Measurements from ENCODE around the gene ASTN1.

ASTN1 gene

DNA sequence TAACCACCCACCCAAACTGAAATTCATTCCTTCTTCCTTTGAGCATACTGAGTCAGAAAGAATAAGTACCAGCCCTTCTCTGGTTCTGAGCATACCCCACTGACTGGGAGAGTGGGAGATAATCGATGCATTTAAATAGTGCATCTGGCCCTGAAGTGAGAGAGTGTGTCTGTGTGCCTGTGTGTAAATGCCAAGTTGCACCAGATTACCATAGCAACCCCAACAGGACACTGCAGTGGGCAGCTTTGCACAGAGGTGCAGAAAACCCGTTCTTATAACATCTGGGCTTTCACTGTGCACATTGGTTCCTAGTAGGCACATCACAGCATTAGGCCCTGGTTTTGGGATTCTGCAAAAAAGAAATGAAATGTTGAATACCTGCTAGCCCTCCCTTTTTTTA, 2.3 kb downstream of the ASTN1 start:
- DNase-seq: no peak

DNA sequence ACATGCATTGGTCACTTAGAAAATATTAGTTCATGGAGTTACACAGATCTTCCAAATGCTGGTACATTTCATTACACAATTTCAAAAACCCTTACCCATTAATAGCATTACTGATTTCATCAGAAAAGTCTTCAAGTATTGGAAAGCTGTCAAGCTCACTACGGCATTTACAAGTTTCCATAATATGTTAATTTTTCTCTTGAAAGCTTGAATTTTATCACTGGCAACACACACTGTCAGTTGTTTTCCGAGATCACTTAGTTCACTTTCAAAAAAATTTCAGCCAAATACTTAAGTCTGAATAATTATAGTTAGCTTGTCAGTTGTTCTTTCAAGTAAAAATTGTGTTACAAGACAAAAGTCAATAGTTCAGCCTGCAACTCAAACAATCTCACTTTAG, 18.0 kb downstream of the ASTN1 start:
- no peak for DNase-seq

DNA sequence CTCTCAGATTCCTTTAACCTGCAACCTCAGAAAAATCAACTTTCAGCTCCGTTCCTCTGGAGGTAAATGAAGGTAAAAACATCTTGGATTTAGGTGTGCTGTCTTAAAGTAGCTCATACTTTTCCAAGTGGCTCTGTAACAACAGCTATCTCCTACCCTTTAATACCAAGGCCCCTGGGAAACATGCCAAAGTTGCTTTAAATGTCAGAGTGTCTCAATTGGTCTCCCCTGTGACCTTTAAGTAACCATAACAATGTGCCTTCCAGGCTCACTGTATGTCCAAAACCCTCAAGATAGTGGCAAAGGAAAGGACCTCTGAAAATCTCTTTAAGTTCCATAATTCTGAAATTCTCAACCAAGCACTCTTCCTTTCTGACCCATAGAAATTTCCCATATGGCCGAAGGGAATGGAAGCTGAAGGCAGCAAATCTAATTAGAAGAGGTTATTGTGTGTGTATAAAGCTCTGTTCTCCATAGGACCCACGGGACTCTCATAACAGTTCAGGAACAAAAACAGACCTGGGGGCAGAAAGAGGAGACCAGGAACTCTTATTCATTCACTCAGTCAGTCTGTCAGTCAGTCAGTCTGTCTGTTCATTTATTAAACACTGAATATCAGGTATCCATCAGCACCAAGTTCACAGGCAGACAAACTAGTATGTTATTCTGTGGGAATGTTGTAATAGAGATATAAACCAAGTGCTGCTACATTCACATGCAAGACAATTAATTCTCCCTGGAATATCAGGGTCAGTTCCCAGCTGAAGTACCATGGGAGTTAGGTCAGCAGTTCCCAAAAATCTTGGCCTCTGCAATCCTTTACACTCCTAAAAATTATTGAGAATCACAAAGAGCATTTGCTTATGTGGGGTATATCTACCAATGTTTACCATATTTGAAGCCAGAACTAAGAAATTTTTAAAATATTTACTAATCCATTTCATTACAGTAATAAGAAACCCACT, 19.1 kb downstream of the ASTN1 start:
- DNase-seq: no peak

DNA sequence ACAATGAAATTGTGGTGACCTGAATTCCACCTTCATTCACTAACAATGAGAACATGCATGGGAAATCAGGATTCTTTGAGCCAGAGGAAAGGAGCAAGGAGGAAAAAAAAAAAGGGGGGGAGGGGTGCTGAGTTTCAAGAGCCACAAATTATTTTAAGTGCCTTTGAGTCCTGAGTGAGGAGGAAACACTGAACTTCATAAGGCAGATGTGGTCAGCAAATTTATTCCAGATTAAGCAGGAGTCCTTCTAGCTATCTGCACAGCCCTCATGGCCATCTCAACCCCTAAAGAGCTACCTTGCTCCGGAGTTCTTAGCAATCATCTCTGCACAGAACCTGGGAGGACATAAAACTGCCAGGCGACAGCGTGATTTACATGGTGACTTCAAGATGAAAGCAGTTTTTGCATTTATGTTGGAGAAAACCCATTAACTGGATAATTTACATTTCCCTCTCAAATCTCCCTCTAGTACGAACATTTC, 21.7 kb downstream of the ASTN1 start:
- no peak for DNase-seq

DNA sequence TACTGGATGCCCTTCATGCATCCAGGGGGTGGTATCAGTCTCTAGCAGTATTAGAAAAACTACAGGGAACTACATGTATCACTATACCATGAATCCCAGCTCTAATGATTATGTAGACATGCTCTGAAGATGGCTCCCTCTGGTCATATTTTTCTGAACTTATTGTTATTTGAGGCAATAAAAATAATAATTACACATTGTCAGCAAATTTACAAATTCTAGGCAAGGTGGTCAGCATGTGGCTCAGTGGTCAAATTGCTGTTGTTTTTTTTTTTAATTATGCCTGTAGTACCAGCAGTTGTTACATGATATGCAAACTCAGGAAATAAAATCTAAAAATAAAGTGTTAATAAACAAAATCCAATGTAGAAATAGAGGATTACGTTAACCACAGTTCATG, 22.5 kb downstream of the ASTN1 start:
- DNase-seq: no peak

DNA sequence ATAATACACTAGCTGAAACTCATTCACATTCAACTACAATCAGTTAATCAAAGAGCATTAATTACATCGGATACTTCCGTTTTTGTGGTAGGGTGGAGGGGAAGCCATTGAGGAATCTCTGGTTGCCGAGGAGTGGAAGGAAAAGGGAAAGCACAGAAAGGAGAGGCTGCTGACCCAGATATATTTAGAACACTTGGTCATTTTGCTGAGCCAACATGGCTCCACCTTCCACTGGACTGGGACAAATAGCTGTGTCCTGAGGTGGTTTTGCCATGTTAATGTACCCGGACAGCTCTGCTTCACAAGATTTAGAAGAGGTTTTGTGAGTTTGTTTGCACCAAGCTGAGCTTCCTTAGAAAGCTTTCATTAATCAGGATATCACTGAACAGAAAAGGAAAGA, 26.2 kb downstream of the ASTN1 start:
- no peak for DNase-seq

DNA sequence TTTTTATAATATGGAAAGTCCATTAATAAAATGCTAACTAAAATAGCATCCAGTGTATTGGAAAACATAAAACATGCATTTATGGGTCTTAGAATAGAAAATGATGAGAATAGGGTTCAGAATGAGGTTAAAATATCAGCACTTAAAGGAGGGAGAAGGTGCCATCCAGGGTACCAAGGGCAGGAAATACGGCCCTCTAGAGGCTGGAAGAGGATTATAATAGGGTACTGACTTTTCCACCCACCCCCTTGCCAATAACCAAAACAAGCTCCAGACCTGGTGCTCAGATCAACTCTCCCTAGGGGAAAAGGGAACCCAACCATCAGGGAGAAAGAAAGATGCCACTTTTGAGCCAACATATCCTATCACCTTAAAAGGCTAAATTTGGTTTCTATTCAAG, 26.7 kb downstream of the ASTN1 start:
- no peak for DNase-seq

DNA sequence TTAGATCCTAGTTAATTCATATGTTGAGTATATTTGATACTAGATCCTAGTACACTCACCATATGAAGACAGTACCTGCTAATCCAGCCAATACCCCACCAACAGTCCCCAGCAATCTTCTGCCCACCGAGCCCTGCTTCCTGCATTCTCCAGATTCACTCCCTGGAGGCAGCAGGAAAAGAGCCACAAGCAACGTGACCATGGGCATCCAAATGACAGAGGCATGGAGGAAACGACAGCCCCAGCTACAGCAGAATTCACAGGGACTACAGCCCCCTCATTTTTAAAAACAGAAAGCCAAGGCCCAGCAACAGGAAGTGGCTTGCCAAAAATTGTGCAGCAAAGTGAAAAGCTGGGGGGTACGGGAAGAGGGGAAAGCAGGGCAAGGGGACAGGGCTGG, 29.3 kb downstream of the ASTN1 start:
- DNase-seq: no peak

DNA sequence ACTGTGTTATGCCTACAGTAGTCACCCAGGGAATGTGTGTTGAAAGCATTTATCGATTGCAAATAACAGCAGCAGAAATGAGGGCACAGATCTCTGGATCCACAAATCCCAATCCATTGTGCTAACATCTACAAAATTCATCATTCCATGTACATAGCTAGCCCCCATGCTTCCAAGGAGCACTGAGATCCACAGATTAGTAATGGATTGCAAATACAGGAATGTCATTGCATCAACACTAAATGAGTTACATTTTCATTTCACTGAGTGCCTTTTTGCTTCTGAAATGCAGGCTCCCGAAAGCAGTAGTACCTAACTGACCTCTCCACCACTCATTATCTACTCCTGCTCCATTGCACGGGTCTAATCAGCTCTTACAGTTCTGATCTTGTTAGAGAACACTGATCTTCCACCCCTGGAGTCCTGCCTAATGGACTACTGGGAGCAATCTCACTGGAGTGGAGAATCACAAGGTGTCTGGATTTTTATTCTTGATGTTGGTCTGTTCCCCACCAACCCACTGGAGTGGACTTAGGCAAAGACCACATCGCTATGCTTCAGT, 30.5 kb downstream of the ASTN1 start:
- no peak for DNase-seq

DNA sequence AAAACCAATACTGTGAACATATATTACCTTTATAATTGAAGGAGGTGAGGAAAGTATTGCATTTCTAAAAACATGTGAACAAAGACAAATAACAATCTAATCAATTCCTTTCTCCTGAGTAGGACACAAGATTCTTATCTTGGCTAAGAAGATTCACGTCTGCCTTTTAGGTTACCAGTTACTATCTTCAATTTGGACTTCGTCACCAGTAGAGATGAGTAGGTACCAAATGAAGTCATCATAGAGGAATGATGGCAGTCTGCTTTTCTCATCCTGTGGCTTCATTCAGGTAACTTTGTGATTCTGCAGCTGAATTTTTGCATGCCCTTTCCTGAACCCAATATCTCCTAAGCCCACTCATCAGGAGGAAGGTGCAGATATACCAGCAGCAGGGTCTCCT, 32.4 kb downstream of the ASTN1 start:
- no peak for DNase-seq

DNA sequence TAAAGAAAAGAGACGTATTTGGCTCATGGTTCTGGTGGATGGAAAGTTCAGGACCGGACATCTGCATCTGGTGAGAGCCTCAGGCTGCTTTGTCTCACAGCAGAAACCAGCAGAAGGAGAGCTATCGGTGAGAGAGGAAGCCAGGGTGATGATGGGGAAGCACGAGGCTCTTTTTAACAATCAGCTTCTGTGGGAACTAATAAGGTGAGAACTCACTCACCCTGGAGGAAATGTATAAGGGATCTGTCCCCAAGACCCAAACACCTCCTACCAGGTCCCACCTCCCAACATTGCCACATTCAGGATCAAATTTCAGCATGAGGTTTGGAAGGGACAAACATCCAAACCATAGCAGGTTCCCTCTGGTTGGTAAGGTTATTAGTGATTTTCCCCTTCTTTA, 32.8 kb downstream of the ASTN1 start:
- DNase-seq: no peak

DNA sequence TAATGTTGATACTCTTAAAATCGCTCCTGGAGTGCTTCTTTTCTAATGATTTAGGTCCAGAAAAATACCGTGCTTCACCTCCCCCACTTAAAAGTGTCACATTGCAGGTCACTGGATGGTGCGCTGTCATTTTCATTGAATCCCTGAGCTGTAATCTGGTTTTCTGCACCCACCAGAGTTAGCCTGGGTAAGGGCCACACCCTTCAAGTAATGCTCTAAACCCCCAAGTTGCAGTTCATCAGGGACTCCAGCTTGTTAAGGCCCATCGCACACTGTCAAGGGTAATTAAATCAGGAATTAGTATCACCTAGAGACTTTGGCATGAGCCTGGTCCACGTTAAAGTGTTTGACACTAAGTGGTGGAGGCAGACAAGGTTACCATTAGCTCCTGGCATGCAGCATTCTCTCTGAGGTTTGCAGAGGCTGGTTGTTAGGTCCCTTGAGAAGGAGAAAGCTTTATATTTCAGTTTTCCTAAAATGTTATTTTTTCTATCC, 34.0 kb downstream of the ASTN1 start:
- no peak for DNase-seq

DNA sequence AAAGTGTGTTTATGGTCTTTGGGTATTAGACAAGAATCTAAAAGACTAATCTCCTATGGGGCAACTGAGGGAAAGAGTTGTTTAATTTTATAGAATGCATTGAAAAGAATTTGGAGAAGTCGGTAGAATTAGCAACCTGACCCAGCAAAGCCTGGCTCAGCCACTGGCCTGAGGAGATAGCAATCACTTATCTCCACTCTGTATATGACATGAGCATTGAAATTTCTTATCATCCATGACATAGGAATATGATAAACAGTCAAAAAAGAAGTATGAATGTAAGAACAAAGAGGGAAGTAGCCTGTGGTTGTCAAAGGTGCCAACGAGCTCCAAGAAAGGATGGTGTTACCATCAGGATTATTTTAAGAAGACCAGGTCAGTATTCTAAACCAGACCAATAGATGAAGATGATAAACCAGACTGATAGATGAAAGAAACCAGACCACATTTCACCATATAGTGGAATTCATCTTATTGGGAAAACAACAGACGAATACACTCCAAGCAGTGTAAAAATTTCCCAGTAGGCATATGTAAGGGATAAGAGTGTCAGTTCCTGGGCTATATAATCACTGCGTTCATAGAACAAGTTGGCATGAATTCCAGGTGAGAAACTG, 35.7 kb downstream of the ASTN1 start:
- no peak for DNase-seq

DNA sequence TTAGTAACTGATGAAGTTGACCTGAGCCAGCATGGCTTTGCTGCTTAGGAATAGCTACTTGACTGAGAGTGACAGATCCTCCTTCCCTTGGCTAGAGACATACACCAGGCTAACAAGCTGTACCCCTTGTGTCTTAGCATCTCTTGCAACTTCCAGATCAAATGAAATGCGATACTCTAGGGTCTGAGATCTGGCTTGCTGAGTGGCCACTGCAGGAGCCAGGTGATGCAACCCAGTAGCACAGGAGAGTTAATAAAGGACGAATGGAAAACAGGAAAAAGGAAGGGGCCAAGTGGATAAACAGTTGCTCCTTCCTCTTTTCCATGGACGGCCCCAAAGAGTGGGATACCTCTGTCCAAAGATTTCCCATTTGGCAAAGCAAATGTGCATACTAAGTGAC, 38.2 kb downstream of the ASTN1 start:
- DNase-seq: no peak

DNA sequence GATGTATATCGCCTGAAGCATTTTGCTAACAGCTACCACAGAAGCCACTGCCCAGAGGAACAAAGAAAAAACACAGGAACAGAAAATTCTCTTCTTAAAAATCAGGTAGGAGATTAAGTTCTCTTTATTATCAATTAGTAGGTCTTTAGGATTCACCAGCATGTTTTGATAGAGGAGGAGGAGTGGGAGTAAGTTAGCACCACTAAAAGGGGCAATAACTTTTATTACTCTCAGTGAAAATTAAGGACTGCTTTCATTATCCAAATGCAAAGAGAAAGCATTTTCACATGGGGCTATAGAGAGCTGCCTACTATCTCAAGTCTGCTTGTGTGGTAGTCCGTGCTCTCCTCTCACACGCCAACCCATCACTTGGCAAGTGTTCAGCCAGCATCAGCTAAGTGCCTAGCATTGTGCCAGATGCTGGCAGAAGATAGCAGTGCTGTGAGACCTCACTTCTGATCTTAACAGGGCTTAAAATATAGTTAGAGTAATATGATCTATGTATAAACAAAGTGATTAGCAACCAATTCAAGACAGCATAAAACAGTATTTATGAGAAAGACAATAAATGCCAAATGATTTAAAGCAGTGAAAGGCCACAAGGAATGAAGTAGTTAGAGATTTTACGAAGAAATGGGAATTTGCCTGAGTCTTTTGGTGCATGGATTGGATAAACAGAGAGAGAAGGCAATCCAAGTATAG, 39.8 kb downstream of the ASTN1 start:
- DNase-seq: no peak

DNA sequence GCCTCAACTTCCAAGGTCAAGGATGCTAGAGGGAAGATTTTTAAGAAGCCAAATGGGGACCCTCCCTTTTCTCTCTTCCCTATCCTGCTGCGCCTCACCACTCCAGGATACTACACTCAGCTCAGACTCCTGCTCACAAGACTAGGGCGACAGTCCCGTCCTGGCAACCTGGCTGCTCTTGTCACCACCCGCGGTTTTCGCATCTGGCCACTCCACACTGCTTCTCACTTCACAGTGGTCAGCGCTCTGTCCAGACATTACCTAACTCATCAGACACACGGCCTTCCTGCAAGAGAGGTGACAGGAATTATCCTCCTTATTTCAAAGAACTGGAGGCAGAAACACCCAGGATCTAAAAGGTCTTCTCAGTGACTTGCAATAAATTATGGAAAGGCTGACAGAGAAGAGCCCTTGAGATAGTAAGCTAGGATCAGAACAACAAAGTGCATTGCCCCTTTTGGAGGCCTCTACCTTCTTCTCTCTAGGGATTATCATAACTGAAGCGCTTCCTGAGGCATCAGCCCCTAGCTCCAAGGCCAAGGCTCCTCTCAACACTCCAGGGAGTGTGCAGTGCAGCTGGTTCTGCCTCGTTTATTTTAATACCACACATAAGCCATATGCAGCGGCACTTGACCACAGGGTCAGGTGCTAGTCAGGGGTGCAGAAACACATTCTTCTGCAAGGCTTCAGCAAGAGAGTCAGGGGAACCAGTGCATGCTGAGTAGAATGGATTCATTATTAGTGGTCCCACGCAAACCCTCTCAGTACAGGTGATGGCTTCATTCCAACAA, 41.9 kb downstream of the ASTN1 start:
- no peak for DNase-seq

DNA sequence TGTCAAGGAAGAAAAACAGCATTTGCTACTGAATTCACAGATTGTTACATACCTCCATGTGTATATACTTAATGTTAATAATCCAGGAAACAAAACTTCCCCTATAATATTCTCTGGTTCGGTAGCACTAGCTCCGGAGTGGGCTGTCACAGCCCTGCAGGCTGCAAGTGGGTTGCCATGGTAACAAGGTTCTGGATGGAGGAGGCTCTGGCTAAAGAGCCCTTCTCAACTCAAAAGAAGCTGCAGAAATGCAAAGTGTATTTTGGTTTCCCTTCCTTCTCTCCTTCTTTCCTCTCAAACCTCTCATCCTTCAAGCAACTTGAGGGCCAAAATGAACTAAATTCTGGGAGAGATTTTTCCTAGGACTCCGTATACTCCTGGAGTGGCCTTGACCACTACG, 45.2 kb downstream of the ASTN1 start:
- no peak for DNase-seq

DNA sequence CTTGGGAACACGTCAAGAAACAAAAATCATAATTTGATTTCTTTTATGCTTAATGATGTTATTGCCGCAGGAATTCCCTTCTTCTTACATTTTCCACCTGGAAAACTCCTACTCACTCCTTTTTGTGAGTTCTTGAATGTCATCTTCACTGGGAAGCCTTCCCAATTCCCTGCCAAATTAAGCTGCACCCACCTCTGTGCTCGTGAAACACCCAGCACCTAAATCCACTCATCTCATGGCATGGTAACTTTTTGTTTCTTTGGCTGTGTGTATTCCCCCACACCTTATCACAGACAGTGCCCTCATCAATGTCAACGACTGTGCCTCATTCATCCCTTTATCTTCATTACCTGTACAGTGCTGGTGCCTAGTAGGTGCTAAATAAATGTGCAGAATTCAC, 45.6 kb downstream of the ASTN1 start:
- no peak for DNase-seq

DNA sequence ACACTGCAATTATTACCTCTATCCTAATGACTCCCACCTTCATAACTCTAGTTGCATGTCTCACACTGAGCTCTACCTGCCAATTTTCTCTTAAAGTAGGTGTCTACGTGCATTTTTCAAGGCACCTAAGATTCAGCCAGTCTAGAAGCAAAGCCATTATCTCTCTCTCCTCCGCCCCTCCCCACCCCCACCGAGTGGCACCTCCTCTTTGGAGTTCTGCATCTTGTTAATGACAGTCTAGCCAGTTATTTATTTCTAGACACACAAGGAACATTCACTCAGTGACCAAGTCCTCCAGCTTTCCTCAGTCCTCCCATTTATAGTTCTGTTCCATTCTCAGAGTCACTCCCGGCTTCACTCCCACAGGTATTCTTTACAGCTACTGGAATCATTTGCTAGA, 47.6 kb downstream of the ASTN1 start:
- DNase-seq: no peak

DNA sequence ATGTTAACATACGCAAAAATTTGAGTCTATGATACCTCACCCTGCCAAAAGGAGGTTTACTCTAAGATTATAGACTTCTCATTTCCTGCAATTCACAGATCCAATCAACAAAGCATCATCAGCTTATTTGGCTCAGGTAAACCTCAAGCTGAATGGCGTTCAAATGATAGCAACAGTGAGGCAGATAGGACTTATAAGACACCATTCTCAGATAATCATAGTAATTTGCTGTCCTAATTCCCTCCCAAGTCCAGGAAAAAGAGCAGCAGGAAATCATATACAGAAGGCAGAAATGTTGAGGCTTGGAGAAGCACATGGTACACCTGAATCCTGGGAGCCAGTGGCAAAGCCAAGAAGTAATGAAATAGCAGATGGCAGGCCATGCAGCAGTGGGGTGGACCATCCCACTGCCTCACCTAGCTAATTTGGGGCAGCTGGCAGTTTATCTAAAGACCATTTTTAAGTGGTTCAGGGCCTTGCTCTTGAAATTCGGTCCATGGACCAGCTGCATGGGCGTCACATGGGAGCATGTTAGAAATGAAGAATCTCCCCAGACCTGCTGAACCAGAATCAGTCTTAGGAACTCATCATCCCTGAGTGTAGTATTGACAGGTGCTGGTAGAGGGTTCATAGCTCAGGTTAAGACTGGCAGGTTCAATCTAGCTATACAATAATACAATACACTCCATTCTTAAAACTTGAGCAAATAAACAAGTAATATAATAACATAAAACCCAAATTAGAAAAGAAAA, 57.7 kb downstream of the ASTN1 start:
- no peak for DNase-seq

DNA sequence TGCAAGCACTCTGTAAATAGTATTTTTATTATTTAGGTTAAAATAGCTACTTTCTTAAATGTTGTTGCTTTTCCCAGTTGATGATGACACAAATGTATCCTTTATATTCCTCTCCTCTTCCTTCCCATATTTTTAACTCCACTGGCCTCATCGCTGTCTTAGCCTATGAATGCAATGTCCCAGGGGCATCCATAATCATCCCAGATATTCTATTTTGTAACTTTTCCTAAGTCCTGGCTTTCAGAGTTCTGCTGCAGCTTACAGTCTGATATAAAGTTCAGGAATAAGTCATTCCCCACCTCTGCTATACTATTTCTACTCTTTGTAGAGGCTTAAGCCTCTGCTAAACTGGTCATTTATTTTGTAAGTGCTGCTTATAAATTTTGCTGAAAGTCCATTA, 58.3 kb downstream of the ASTN1 start:
- no peak for DNase-seq
